MCF 10A (cell line): ENCODE data around the gene MRPS27. TPM values are rescaled to one million over a fixed set of nuclear protein-coding genes. Genes with fewer than 3 reads are reported as not detected.

Experiments
- BruUV-seq: library from RNA; stranded (reverse); fragments of 400-500 nt; replicated peaks from 2 replicates; lab custom pipeline; 2021; lab: Mats Ljungman, UMichigan
- CTCF ChIA-PET: fragments of 300-600 bp; sonication (Branson Sonifier 250); formaldehyde crosslinking; extraction: SDS; loops from one replicate; lab custom pipeline; 2021; ENCODE audit warnings: antibody characterized with exemption, inconsistent platforms; lab: Yijun Ruan, JAX
- POLR2A ChIA-PET: fragments of 300-600, 350-650 bp; sonication (Branson Sonifier 250); formaldehyde crosslinking; extraction: SDS; loops from one replicate; lab custom pipeline; 2020; ENCODE audit warnings: antibody characterized with exemption, inconsistent platforms; lab: Yijun Ruan, JAX
- DNase-seq: peaks from one replicate; pipeline ENCODE4 v3.0.0-alpha.2; 2018; ENCODE audit not compliant: unreplicated experiment
- H3K27ac Mint-ChIP-seq: one replicate; pipeline ENCODE4 v1.8.0; 2022; ENCODE audit warnings: mild to moderate bottlenecking, low read depth, mixed read lengths; ENCODE audit not compliant: unreplicated experiment
- H3K27me3 Mint-ChIP-seq: one replicate; pipeline ENCODE4 v1.8.0; 2022; ENCODE audit warnings: mixed read lengths; ENCODE audit not compliant: insufficient read depth, unreplicated experiment
- H3K36me3 Mint-ChIP-seq: one replicate; pipeline ENCODE4 v1.8.0; 2022; ENCODE audit warnings: mild to moderate bottlenecking, moderate library complexity, mixed read lengths; ENCODE audit not compliant: insufficient read depth, unreplicated experiment
- H3K4me1 Mint-ChIP-seq: one replicate; pipeline ENCODE4 v1.8.0; 2022; ENCODE audit warnings: mixed read lengths; ENCODE audit not compliant: insufficient read depth, unreplicated experiment
- H3K4me3 Mint-ChIP-seq: one replicate; pipeline ENCODE4 v1.8.0; 2022; ENCODE audit warnings: mild to moderate bottlenecking, moderate library complexity, mixed read lengths; ENCODE audit not compliant: unreplicated experiment
- H3K9me3 Mint-ChIP-seq: one replicate; pipeline ENCODE4 v1.8.0; 2022; ENCODE audit warnings: mixed read lengths; ENCODE audit not compliant: unreplicated experiment
- CTCF ChIP-seq: fragments of 200-600 bp; IDR thresholded peaks from one replicate; pipeline ENCODE4 v1.8.0; 2022; ENCODE audit warnings: antibody characterized with exemption, mild to moderate bottlenecking; ENCODE audit not compliant: unreplicated experiment
- intact Hi-C: fragments of 100-400 bp; cut with micrococcal nuclease; formaldehyde crosslinking; loops from 2 replicates; pipeline ENCODE4 v1.14.1; 2022
- total RNA-seq: library from RNA; stranded (reverse); gene quantifications from 2 replicates; pipeline ENCODE4 v1.2.3, GENCODE V29; 2022

Gene MRPS27
- total RNA-seq, 1 experiment from 2014 or later = 68.5 TPM

- ChIA-PET CTCF (interaction anchor here (0.6 to 2.4 kb wide), 27 partner anchors 9 to 746 kb away, joined by 3 to 20 read pairs (median 3); no protein-coding TSS in a partner anchor), POLR2A (interaction anchor here (0.6 to 7.6 kb wide), 20 partner anchors 9 to 707 kb away, joined by 3 to 84 read pairs (median 4); partner anchors contain the start of genes MRPS27 and PTCD2)
- no peak for DNase-seq
- Mint-ChIP-seq H3K27me3 (no peaks in the 10 kb centered on the region), H3K9me3 (no peaks in the 10 kb centered on the region), H3K36me3 (peaks cover 60% of the 10 kb centered on the region), H3K4me1 (peaks cover 9% of the 10 kb centered on the region), H3K4me3 (peak overlapping the region; percentile 87), H3K27ac (peak overlapping the region; percentile 95)
- no TSS peak for BruUV-seq
- intact Hi-C loops = loop anchor here (1.0 kb wide), 4 partner anchors 171 to 531 kb away; no protein-coding TSS in a partner anchor
- TF ChIP-seq CTCF = no peak
These were observed 11.2 kb downstream of the MRPS27 start for GRCh38 chr5:72308853-72309191.

- H3K9me3 Mint-ChIP-seq = no peaks in the 10 kb centered on the region
- BruUV-seq = no TSS peak
- intact Hi-C loops = loop anchor here (1.0 kb wide), 4 partner anchors 170 to 530 kb away; no protein-coding TSS in a partner anchor
- ChIA-PET POLR2A (interaction anchor here (0.7 to 7.6 kb wide), 24 partner anchors 9 to 707 kb away, joined by 3 to 84 read pairs (median 4); partner anchors contain the start of genes MRPS27 and PTCD2), CTCF (interaction anchor here (0.6 to 2.4 kb wide), 28 partner anchors 10 to 745 kb away, joined by 3 to 20 read pairs (median 4); no protein-coding TSS in a partner anchor)
- peak overlapping the region; percentile 87 for H3K4me3 Mint-ChIP-seq
- DNase-seq = peak; percentile 98
- peak; percentile 79 for TF ChIP-seq CTCF
- no peaks in the 10 kb centered on the region for H3K27me3 Mint-ChIP-seq
- peaks cover 58% of the 10 kb centered on the region for H3K36me3 Mint-ChIP-seq
- peak overlapping the region; percentile 95 for H3K27ac Mint-ChIP-seq
- peaks cover 9% of the 10 kb centered on the region for H3K4me1 Mint-ChIP-seq
These were observed 11.8 kb downstream of the MRPS27 start for GRCh38 chr5:72307968-72308852.

GRCh38 chr5:72307573-72307967, 12.5 kb downstream of the MRPS27 start:
- intact Hi-C loops = no loop called here
- ChIA-PET POLR2A (interaction anchor here (0.7 to 7.6 kb wide), 15 partner anchors 8 to 706 kb away, joined by 3 to 84 read pairs (median 4); partner anchors contain the start of genes MRPS27 and PTCD2), CTCF (interaction anchor here (0.9 to 2.4 kb wide), 6 partner anchors 10 to 172 kb away, joined by 3 to 20 read pairs (median 5); no protein-coding TSS in a partner anchor)
- peak overlapping the region; percentile 95 for H3K27ac Mint-ChIP-seq
- no peaks in the 10 kb centered on the region for H3K27me3 Mint-ChIP-seq
- H3K36me3 Mint-ChIP-seq = peaks cover 51% of the 10 kb centered on the region
- peaks cover 9% of the 10 kb centered on the region for H3K4me1 Mint-ChIP-seq
- H3K4me3 Mint-ChIP-seq = peak overlapping the region; percentile 87
- H3K9me3 Mint-ChIP-seq = no peaks in the 10 kb centered on the region
- no peak for TF ChIP-seq CTCF
- no peak for DNase-seq
- TSS peak; percentile 63 for BruUV-seq
